GM19043 (cell line): ENCODE results near the gene PRKCH.

Source experiments
- ATAC-seq: cut with Tn5 transposase; IDR thresholded peaks from one replicate; pipeline ENCODE4 v1.9.1; 2021; ENCODE audit warnings: low read depth; ENCODE audit not compliant: unreplicated experiment

The PRKCH gene

GRCh38 chr14:61482348-61483206 is 161.2 kb downstream of the PRKCH start:
- ATAC-seq: no peak

GRCh38 chr14:61483476-61483875 is 162.1 kb downstream of the PRKCH start:
- ATAC-seq: no peak

DNA sequence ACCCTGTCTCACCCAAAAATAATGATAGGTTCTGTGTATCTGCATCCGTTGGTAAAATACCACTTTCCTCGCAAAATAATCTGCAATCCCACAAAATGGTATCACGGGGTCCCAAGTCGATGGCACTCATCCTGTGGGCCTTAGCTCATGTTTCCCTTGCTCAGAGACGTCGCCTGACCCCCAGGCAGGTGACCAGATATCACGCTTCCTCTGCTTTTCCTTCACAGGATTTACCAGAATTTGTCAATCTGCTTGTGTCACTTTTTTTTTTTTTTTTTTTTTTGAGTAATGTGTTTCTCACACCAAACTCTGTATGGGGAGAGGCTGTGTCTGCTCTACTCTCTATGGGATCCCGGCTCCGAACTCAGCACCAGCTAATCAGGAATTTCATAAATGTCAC is 162.7 kb downstream of the PRKCH start:
- no peak for ATAC-seq

DNA sequence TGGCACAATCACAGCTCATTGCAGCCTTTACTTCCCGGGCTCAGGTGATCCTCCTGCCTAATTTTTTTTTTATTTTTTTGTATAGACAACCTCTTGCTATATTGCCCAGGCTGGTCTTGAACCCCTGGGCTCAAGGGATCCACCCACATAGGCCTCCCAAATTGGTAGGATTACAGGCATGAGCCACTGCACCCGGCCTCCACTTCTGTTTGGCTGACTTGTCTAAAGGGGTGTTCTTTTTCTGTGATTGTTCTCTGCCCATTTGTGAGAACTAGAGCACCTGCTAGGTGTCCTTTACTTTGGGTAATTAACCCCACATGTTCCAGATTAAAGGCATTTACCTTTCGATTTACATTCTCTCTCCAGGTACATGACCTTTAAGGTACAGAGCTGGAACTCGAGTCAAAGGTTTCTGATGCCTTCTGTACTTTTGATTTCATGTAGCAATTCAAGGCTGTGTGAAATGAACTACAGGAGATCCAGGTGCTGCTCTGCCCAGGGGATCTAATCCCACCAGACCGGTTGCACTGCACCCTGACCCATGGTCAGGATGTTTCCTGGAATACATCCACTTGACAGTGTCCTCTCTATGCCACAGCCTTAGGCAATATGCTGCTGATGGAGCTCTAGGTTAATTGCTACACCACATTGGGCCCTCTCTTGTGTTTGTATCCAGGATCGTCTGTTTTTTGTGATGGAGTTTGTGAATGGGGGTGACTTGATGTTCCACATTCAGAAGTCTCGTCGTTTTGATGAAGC is 163.6 kb downstream of the PRKCH start:
- ATAC-seq: no peak

DNA sequence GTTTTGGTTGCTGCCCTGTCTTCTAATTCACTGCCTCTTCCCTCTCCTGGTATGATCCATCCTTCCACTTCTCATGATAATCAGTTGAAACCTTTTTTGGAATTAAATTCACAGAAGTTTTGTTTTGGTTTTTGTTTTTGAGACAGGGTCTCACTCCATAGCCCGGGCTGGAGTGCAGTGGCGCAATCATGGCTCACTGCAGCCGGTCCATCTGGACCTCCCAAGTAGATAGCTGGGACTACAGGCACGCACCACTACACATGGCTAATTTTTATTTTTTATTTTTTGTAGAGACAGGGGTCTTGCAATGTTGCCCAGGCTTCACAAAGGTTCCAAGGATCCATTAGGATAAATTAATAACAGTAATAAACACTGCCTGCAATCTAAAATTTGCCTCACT is 164.3 kb downstream of the PRKCH start:
- no peak for ATAC-seq

GRCh38 chr14:61486930-61487495 is 165.6 kb downstream of the PRKCH start:
- no peak for ATAC-seq

DNA sequence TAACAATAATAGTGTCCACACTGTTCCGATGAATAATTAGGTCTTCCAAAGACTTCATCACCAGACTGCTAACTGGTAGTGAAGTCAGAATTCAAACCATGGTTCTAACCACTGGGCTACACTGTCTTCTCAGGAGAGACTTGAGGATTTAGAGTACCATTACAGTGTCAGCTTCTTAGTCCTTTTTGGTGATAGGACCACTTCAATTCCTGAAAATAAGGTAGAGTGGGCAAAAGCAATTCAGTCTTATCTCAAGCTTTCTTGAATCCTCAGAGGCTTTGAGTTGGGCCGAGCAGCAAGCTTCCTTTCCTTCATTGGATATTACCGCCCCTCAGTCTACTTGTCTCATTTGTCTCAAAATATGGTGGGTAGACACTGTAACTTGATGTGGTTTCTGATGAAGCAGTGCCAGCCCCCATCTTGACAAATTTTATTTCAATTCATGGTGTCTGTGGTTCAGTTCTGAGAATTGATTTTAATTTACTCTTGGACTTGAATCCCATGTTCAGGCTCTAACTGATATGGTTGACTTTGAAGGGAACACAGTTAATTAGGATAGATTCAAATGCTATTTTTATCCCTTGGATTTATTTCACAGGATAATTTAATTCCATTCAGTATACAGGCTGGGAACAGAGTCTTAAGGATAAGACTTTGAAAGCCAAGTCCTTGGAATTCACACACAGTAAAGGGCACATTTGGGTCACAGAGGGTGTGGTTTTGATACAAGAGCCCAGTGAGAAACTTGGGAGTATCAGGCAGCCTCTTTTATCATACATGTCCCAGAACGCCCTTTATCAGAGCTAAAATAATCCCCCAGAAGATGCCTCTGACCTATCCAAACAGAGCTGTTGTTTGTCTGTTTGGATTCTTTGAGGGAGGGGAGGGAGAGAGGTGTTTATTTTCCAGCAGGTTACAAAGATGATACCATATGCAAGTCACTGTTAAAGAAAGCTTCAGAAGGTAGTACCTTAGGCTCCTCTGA is 167.3 kb downstream of the PRKCH start:
- no peak for ATAC-seq

- no peak for ATAC-seq
Observed at GRCh38 chr14:61489512-61489911, 168.1 kb downstream of the PRKCH start.

DNA sequence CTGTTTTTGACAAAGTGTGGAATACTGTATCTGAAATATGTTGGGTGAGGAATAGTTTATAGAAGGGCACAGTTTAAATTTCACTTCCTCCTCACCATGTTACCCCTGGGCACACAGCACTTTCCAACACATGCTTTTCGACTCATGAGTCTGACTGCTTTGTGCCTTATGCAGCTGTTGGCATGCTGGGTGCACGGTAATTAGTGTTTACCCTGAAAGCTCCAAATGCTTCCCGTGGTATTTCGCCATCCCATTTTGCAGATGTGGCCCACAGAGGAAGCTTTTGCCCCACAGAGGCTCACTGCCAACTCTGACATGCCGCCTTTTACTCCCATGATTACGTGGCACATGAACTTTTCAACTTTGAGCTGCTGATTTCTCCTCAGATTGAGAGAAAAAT is 168.6 kb downstream of the PRKCH start:
- no peak for ATAC-seq

DNA sequence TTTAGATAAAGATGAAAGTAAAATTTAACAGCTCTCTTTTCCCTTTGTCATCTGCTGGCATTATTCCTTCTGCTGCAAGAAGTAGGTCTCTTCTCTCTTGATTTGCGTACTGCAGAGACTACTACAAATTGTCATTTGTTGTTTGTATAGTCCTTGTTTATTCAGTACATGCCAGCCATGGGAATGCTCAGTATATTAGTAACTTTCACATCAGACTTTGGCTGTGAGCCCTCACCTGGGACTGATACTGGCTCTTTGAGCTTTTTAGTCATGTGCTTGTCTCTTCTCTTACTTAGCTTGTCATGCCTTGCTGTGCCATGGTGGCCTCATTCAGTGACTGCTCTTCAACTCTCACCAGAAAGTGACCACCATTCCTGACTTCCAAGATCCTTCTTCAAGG is 169.8 kb downstream of the PRKCH start:
- ATAC-seq: no peak

- ATAC-seq: no peak
Observed at GRCh38 chr14:61491876-61492434, 170.6 kb downstream of the PRKCH start.

DNA sequence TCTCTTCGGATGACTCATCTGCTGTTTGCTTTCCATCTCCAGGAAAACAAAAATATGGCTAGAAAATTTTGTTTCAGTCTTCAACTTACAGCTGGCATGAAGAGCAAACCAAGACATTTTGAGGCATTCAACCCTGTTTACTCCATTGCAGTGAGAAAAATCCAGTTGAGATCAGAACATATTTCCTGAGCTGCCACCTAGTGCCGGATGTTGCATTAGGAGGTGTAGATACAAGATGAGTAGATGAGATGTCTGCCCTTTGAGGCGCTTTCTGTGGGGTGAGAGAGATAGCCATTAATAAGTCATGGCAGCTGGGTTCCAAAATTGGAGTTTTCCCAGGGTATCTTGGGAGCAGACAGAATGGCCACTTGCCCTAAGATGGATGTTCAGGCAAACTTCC is 171.1 kb downstream of the PRKCH start:
- no peak for ATAC-seq

GRCh38 chr14:61493239-61493638 is 171.9 kb downstream of the PRKCH start:
- no peak for ATAC-seq

DNA sequence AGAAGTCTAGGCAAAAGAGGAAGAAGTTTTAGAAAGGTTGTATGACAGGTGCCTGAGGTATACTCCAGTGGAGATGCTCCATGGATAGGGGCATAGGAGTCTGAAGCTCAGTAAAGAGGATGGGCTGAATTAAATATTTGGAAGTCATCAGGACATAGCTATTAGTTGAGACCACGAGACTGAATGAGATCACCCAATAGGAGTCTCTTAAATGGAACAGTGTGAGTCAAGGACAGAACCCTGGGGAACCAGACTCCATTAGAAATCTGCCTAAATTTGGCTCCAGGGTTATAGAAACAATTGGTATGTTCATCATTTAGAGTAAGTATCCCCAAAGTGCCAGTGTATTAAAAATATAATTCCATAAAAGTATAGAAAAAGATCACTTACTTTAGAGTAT is 172.6 kb downstream of the PRKCH start:
- ATAC-seq: no peak

DNA sequence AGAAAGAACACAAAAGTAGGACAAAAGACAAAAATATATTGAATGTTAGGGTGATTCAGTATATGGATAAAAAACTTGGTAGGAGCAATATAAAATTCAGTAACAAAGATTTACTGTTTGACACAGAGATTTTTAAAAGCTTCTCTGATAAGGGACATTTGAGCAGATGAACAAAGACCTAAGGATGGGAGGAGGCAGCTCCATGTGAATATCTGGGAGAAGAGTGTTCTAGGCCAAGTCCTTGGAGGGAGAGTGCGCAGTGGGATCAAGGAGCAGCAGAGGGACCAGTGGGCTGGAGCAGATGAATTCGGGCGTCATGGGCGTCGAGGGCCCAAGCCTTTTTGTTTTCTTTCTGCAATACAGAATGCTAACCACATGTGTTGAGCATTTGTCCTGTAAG is 174.4 kb downstream of the PRKCH start:
- ATAC-seq: no peak

GRCh38 chr14:61498303-61498702 is 176.9 kb downstream of the PRKCH start:
- ATAC-seq: no peak

GRCh38 chr14:61498811-61499210 is 177.4 kb downstream of the PRKCH start:
- ATAC-seq: no peak

- no peak for ATAC-seq
Observed at GRCh38 chr14:61499991-61500390, 178.6 kb downstream of the PRKCH start.

GRCh38 chr14:61501714-61502458 is 180.5 kb downstream of the PRKCH start:
- ATAC-seq: no peak
